GM06990 (cell line): ENCODE results near the gene DDX51.

Experiments used
- DNase-seq: peaks from one replicate; pipeline ENCODE4 v3.0.0-alpha.2; 2011; ENCODE audit not compliant: insufficient read length; ENCODE audit errors: extremely low read depth
- H3K27me3 ChIP-seq: replicated peaks from 2 replicates; pipeline ENCODE4 v1.6.0; 2011; ENCODE audit warnings: low read length; ENCODE audit not compliant: control insufficient read depth, insufficient read depth
- H3K36me3 ChIP-seq: 2 replicates; pipeline ENCODE4 v1.5.1; 2011; ENCODE audit warnings: low read length; ENCODE audit not compliant: control insufficient read depth, insufficient read depth
- H3K4me3 ChIP-seq: replicated peaks from 2 replicates; pipeline ENCODE4 v1.5.1; 2011; ENCODE audit warnings: low read depth, mild to moderate bottlenecking, control low read depth, low read length
- CTCF ChIP-seq: IDR thresholded peaks from 2 replicates; pipeline ENCODE4 v1.5.1; 2011; ENCODE audit warnings: low read length, control low read depth, mild to moderate bottlenecking, inconsistent platforms; ENCODE audit not compliant: insufficient read depth, poor library complexity, severe bottlenecking

Gene DDX51

DNA sequence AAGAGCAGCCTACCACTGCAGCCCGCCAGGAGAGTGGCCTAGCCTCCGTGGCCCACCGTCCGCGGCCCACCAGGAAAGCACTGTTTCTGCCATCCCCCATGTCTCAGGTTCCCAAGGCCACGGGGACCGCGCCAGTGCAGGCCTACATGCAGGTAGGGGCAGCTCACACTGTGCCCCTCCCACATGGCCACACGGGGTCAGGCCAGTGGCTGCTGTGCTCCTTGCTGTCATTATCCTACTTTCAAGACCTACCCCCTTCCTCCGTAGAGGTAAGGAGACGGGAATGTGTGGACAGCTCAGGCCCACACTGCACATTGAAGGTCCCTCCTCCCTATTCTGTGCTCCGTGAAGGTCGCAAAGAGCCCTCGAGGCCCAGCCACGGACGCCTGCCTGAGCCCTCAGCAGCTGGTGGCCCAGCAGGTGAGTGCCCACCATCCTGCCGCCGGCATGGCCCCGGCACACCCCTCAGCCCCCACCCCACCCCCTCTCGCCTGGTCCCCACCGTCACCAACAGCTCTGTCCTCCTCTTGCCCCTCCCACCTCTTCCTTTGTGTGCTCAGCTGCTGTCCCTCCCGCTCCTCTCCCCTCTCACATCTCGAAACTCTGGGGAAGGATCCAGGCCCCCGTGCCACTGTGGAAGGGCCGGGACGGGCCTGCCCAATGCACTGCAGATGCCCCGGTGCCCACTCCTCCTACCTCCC lies 10.0 kb downstream of the DDX51 start:
- Histone ChIP-seq H3K4me3 (no peak overlapping the region), H3K36me3 (peaks cover 3% of the 10 kb centered on the region), H3K27me3 (no peaks in the 10 kb centered on the region)
- no peak for TF ChIP-seq CTCF
- no peak for DNase-seq

- no peak for TF ChIP-seq CTCF
- no peaks in the 10 kb centered on the region; the same call in 1 of the 2 replicates for H3K36me3 ChIP-seq
- H3K4me3 ChIP-seq, result no peak overlapping the region
- H3K27me3 ChIP-seq, result no peaks in the 10 kb centered on the region
- DNase-seq, result no peak
Measured at GRCh38 chr12:132132609-132133430, 11.3 kb downstream of the DDX51 start.

DNA sequence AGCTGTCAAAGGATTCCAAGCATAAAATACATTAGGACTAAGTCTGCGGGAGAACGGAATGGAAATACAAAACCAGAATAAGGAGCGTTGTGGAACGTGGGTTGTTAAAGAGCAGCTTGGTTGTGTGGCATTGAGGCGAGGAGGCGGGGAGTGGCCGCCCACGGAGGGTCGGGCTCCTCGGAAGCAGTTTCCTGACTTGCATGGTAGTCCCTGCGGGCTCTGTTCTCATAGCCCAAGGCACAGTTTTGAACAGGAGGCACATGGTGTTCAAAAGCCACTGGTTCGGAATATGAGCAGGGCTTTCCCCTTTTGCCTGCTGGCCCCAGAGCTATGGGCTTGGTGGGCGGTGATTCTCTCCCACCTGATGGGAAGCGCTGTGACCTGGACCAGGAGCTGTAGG lies 12.2 kb downstream of the DDX51 start:
- TF ChIP-seq CTCF, result no peak
- H3K27me3 ChIP-seq, result no peaks in the 10 kb centered on the region
- H3K4me3 ChIP-seq, result no peak overlapping the region
- H3K36me3 ChIP-seq, result peaks cover 6% of the 10 kb centered on the region
- DNase-seq, result no peak

DNA sequence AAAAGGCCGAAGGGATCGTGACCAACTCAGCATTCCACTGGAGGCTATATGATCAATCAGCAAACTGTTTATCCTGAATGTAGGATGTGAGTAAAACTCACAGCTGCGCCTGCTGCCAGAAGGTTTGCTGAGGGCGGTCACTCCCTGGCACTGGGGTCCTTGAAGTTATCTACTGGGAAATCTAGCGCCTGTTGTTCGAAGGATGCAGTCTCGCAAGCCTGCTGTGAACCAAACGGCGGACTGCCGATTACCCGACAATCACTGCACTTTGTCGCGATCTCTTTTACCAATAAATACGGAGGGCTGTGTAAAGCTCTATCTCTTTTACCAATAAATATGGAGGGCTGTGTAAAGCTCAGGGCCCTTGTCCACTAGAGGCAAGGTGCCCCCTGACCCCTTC lies 12.9 kb downstream of the DDX51 start:
- H3K36me3 ChIP-seq, result peaks cover 13% of the 10 kb centered on the region
- TF ChIP-seq CTCF, result no peak
- no peak overlapping the region for H3K4me3 ChIP-seq
- DNase-seq, result no peak
- no peaks in the 10 kb centered on the region for H3K27me3 ChIP-seq

GRCh38 chr12:132130690-132131089 lies 13.4 kb downstream of the DDX51 start:
- H3K27me3 ChIP-seq, result no peaks in the 10 kb centered on the region
- DNase-seq, result no peak
- TF ChIP-seq CTCF, result no peak
- peaks cover 15% of the 10 kb centered on the region for H3K36me3 ChIP-seq
- no peak overlapping the region for H3K4me3 ChIP-seq

DNA sequence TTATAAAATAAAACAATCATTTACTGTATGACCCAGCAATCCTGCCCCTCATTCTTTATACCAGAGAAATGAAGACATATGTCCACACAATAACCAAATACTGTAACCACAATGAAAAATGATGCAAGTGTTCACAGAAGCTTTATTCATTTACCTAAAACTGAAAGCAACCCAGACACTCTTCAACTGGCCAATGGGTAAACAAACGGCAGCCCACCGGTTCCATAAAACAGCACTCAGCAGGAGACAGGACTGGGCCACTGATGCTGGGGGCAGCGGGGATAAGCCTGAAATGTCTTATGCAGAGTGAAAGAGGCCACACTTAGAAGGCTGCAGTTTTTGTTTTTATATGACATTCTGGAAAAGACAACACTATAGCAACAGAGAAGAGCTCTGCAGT lies 15.1 kb downstream of the DDX51 start:
- H3K36me3 ChIP-seq, result peaks cover 16% of the 10 kb centered on the region
- TF ChIP-seq CTCF, result no peak
- no peak overlapping the region for H3K4me3 ChIP-seq
- no peaks in the 10 kb centered on the region for H3K27me3 ChIP-seq
- DNase-seq, result no peak
